Activated CD8-positive, alpha-beta memory T cell treated with anti-CD3 and anti-CD28 coated beads, Interleukin-2, amount 10 ng/mL, durations not matched to agents 7 days and 5 days (primary cell): ENCODE measurements around the gene MGAT5. TPM values are rescaled to one million over a fixed set of nuclear protein-coding genes. Genes with fewer than 3 reads are reported as not detected.

Experiments used
- ATAC-seq: fragments of 150-1000 bp; cut with Tn5 transposase; one replicate; pipeline ENCODE4 v1.10.0; 2021; ENCODE audit warnings: moderate library complexity
- CTCF ChIA-PET: fragments of 350-600 bp; sonication (Branson Sonifier 250); formaldehyde crosslinking; loops from one replicate; lab custom pipeline; 2021; ENCODE audit warnings: antibody characterized with exemption; lab: Charles Lee
- DNase-seq: peaks from one replicate; pipeline ENCODE4 v3.0.0-alpha.2; 2020
- H3K27ac Mint-ChIP-seq: one replicate; pipeline ENCODE4 v1.8.0; 2021; ENCODE audit warnings: mild to moderate bottlenecking, mixed read lengths
- H3K27me3 Mint-ChIP-seq: one replicate; pipeline ENCODE4 v1.8.0; 2021; ENCODE audit warnings: mixed read lengths
- H3K36me3 Mint-ChIP-seq: one replicate; pipeline ENCODE4 v1.8.0; 2021; ENCODE audit warnings: mild to moderate bottlenecking, mixed read lengths
- H3K4me1 Mint-ChIP-seq: one replicate; pipeline ENCODE4 v1.8.0; 2021; ENCODE audit warnings: mixed read lengths
- H3K4me3 Mint-ChIP-seq: one replicate; pipeline ENCODE4 v1.8.0; 2021; ENCODE audit warnings: mild to moderate bottlenecking, moderate library complexity, mixed read lengths
- H3K9me3 Mint-ChIP-seq: one replicate; pipeline ENCODE4 v1.8.0; 2022; ENCODE audit warnings: low read depth, mixed read lengths
- total RNA-seq, 2 experiments: library from RNA; stranded (reverse); gene quantifications; one replicate each; pipeline ENCODE4 v1.2.3, GENCODE V29; 2021

The MGAT5 gene
- total RNA-seq, 2 experiments from 2014 or later: 40.3 to 43.6 TPM

DNA sequence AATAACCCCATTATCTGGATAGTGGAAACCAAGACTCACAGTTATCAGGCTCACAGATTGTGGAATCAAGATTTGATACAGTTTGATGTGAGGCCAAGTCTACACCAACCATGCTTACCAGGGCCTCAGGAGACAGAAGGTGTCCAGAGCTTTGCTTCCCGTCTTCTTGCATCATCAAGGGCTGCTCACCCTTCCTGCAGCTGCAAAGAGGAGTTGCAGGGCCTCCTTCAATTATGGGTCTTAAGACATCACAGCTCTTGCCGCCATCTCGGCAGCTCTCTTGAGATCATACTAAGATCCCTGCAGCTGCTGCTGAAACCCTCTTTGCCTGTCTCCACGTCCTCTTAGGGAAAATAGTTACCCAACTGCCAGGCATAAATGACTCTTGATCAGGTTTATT lies 176.0 kb downstream of the MGAT5 start:
- Mint-ChIP-seq H3K36me3 (peaks cover 1% of the 10 kb centered on the region), H3K4me3 (no peak overlapping the region), H3K9me3 (no peaks in the 10 kb centered on the region), H3K4me1 (peaks cover 17% of the 10 kb centered on the region), H3K27me3 (no peaks in the 10 kb centered on the region), H3K27ac (no peak overlapping the region)
- CTCF ChIA-PET: interaction anchor here (1.6 to 1.9 kb wide), 2 partner anchors 18 to 21 kb away, joined by 3 to 6 read pairs; no protein-coding TSS in a partner anchor
- no peak for ATAC-seq
- no peak for DNase-seq

DNA sequence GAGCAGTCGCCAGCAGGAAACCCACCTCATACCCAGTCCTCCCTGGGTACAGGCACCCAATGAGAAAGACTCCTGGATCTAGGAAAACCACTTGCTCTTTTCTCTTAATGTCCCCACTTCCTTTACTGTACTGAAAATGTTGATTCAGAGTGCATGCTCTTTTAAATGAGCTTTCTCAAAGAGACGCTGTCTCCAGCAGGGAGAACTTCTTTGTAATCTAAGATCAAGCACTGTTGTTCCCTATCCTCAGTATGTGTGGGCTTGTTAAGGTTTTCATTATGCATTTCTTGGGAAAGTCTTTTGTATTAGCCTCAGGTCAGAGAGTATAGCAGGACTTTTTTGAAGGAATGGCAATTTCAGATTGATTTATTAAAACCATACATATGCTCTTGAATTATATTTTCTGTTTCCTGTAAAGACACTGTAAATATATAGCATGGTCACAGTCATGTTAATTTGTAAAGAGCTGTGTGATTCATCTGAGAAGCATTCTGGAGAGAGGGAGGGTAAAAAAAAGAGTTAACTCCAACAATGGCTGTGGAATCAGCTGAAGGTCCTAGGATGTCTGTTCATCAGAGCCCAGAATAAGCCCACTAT lies 178.1 kb downstream of the MGAT5 start:
- Mint-ChIP-seq H3K36me3 (peaks cover 1% of the 10 kb centered on the region), H3K27ac (no peak overlapping the region), H3K4me3 (no peak overlapping the region), H3K27me3 (no peaks in the 10 kb centered on the region), H3K4me1 (no peaks in the 10 kb centered on the region), H3K9me3 (no peaks in the 10 kb centered on the region)
- DNase-seq: no peak
- CTCF ChIA-PET: interaction anchor here (0.7 kb wide), 2 partner anchors 19 to 313 kb away, joined by 3 read pairs; no protein-coding TSS in a partner anchor
- ATAC-seq: no peak

DNA sequence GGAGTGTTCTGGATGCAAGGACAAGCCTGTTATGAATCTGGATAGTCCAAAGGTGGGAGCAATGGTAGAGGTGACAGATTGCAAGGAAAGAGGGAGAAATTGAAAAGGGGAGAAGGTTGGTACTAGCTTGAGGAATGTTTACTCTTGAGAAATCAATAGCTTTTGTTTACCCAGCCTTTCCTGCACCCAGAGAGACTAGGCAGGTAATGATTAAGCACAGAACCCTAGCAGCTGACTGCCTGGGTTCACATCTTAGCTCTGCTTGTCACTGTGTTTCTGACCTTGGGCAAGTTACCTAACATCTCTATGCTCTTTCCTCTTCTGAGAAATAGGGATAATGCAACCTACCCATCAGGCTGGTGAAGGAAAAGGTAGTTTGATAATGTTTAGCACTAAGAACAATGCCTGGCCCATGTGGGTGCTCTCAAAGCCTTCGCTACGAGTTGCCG lies 178.6 kb downstream of the MGAT5 start:
- Mint-ChIP-seq H3K27ac (no peak overlapping the region), H3K4me1 (no peaks in the 10 kb centered on the region), H3K4me3 (no peak overlapping the region), H3K9me3 (no peaks in the 10 kb centered on the region), H3K36me3 (peaks cover 1% of the 10 kb centered on the region), H3K27me3 (no peaks in the 10 kb centered on the region)
- CTCF ChIA-PET: interaction anchor here (0.7 kb wide), 2 partner anchors 19 to 314 kb away, joined by 3 read pairs; no protein-coding TSS in a partner anchor
- DNase-seq (no peak), ATAC-seq (no peak)

DNA sequence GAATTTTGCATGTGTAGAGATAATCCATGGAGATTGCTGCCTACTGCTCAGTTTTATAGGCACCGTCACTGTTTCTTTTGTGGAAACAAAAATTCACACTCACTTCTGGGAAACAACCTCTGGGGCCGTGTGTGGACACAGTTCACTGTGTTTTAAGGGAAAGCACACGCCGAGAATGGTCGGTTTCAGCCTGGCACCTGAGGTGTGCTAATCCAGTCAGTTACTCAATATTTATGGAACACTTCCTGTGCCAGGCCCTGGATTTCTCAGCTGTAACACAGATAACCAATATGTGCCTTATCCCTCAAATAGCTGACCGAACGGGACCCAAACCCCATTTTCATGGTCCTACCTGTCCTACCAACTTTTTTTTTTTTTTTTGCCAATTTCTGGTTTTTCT lies 179.6 kb downstream of the MGAT5 start:
- Mint-ChIP-seq H3K4me3 (no peak overlapping the region), H3K9me3 (no peaks in the 10 kb centered on the region), H3K27ac (no peak overlapping the region), H3K27me3 (no peaks in the 10 kb centered on the region), H3K4me1 (no peaks in the 10 kb centered on the region), H3K36me3 (peaks cover under 1% of the 10 kb centered on the region)
- no peak for ATAC-seq
- no peak for DNase-seq
- CTCF ChIA-PET: no interaction called here

DNA sequence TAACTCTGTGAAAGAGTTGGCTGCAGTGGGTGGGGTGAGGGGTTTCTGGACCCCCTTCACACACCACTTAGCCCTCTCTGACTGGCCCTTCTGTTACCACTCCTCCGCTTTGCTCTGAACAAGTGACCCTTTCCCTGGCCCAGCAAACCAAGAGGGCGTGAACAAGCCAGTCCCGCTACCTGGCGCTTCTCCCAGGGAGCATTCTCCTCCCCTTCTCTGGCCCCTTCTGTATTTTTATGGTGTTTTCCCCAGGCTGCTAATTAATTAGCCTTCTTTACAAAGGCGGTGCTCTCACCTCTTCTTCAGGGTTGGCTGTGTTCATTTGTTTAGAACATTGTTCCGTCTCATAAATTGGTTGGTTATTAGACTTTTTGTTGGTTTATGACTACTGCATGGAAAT lies 180.1 kb downstream of the MGAT5 start:
- no peaks in the 10 kb centered on the region for H3K36me3 Mint-ChIP-seq
- H3K27ac Mint-ChIP-seq: no peak overlapping the region
- H3K4me3 Mint-ChIP-seq: no peak overlapping the region
- H3K27me3 Mint-ChIP-seq: no peaks in the 10 kb centered on the region
- no peaks in the 10 kb centered on the region for H3K4me1 Mint-ChIP-seq
- H3K9me3 Mint-ChIP-seq: no peaks in the 10 kb centered on the region
- CTCF ChIA-PET: interaction anchor here (1.7 kb wide), 1 partner anchor 18 kb away, joined by 6 read pairs; no protein-coding TSS in a partner anchor
- ATAC-seq: no peak
- DNase-seq: no peak

DNA sequence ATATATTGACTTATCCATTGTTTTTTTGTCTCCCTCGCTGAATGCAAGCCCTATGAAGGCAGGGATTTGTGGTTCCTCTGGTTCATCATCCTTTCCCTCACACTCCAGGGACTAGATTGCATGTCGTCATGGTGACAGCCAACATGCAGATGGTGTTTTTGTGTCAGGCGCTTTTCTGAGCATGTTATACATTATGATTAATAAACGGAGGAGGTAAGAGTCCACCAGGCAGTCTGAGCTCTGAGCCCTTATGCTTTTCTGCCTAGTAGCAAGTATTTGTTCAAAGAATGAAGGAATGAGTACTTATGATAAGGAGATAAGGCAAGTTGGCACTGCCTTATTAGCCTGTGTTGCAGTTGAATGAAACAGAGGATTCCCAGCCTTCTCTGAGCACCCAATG lies 181.6 kb downstream of the MGAT5 start:
- DNase-seq: no peak
- Mint-ChIP-seq H3K27ac (no peak overlapping the region), H3K4me1 (no peaks in the 10 kb centered on the region), H3K4me3 (no peak overlapping the region), H3K27me3 (no peaks in the 10 kb centered on the region), H3K9me3 (no peaks in the 10 kb centered on the region), H3K36me3 (no peaks in the 10 kb centered on the region)
- no peak for ATAC-seq
- CTCF ChIA-PET: interaction anchor here (1.1 to 1.7 kb wide), 2 partner anchors 16 to 318 kb away, joined by 3 to 6 read pairs; no protein-coding TSS in a partner anchor

DNA sequence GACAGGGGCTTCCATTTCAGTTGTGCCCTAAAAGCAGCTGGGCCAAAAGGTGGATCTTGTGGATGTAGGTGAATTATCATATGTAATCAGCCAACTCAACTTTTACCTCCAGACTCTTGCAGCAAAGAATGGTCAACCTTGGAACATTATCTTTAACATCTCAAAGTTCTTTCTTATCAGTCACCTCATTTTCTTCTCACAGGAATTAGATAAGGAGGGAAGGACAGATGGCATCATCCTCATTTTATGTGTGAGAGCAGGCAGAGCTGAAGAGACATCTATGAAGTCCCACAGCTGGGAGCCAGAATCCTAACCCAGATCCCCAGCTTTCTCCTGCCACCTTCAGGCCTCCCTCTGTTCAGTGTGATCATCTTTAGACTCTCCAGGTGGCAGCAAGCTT lies 182.1 kb downstream of the MGAT5 start:
- no peak for DNase-seq
- no peak for ATAC-seq
- CTCF ChIA-PET: interaction anchor here (1.1 kb wide), 1 partner anchor 318 kb away, joined by 3 read pairs; no protein-coding TSS in a partner anchor
- no peak overlapping the region for H3K4me3 Mint-ChIP-seq
- no peaks in the 10 kb centered on the region for H3K9me3 Mint-ChIP-seq
- H3K27ac Mint-ChIP-seq: no peak overlapping the region
- no peaks in the 10 kb centered on the region for H3K27me3 Mint-ChIP-seq
- no peaks in the 10 kb centered on the region for H3K4me1 Mint-ChIP-seq
- no peaks in the 10 kb centered on the region for H3K36me3 Mint-ChIP-seq

DNA sequence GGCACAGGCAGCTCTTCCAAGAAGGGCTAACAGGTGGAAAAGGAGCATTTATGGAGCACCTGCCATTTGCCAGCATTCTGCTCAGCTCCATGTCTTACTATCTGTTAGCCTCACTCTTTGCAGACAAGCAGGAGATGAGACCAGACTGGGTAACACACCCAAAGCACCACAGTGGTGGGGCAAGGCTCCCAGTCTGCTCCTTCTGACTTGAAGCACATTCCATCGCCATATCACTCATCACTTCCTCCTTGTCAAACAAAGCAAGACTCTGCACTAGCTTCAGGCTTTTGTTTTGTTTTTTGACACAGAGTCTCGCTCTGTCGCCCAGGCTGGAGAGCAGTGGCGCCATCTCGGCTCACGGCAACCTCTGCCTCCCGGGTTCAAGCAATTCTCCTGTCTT lies 182.8 kb downstream of the MGAT5 start:
- Mint-ChIP-seq H3K27ac (no peak overlapping the region), H3K36me3 (no peaks in the 10 kb centered on the region), H3K4me1 (no peaks in the 10 kb centered on the region), H3K4me3 (no peak overlapping the region), H3K9me3 (no peaks in the 10 kb centered on the region), H3K27me3 (no peaks in the 10 kb centered on the region)
- CTCF ChIA-PET: interaction anchor here (1.1 kb wide), 1 partner anchor 319 kb away, joined by 3 read pairs; no protein-coding TSS in a partner anchor
- ATAC-seq: no peak
- no peak for DNase-seq

DNA sequence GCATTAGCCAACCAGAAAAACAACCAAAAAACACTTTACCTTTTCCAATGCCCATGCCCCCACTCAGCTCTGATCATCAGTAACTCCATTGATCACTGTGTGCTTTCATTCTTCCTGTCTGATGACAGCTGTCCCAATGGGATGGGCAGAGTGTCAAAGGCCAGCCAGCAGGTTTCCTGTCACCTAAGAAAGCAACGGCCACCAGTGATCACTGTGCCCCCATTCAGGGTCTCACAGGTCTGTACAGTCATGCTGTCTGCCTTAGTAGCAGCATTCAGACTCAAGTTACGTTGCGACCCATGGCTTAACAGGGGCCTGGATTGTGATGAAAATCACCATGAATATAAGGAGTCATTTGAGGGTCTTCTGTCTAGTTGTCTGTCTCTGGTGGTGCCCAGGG lies 184.5 kb downstream of the MGAT5 start:
- no peaks in the 10 kb centered on the region for H3K9me3 Mint-ChIP-seq
- H3K4me3 Mint-ChIP-seq: no peak overlapping the region
- CTCF ChIA-PET: no interaction called here
- H3K27ac Mint-ChIP-seq: no peak overlapping the region
- no peak for ATAC-seq
- no peaks in the 10 kb centered on the region for H3K27me3 Mint-ChIP-seq
- no peaks in the 10 kb centered on the region for H3K36me3 Mint-ChIP-seq
- no peaks in the 10 kb centered on the region for H3K4me1 Mint-ChIP-seq
- DNase-seq: no peak

DNA sequence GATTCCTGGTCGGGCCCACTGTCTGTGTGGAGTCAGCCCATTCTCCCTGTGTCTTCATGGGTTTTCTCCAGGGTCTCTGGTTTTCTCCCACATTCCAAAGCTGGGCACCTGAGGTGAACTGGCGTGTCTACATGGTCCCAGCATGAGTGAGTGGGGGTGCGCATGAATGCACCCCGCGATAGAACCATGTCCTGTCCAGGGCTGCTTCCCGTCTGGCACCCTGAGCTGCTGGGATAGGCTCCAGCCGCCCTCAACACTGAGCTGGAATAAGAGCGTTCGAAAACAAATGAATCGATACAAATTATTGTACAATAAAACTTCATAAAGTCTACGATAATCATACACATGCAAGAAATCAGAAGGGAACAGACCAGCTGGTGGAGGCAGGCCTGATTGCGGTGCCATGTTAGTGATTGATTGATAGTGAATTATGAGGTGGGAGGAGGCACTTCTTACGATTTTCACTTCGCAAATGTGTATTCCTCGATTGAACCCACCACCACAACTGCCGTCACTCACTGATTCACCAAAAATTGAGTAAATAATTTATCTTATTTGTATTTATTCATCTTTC lies 186.6 kb downstream of the MGAT5 start:
- ATAC-seq (no peak), DNase-seq (no peak)
- Mint-ChIP-seq H3K4me1 (no peaks in the 10 kb centered on the region), H3K27ac (no peak overlapping the region), H3K36me3 (no peaks in the 10 kb centered on the region), H3K4me3 (no peak overlapping the region), H3K27me3 (no peaks in the 10 kb centered on the region), H3K9me3 (no peaks in the 10 kb centered on the region)
- CTCF ChIA-PET: interaction anchor here (2.8 kb wide), 1 partner anchor 11 kb away, joined by 15 read pairs; no protein-coding TSS in a partner anchor

DNA sequence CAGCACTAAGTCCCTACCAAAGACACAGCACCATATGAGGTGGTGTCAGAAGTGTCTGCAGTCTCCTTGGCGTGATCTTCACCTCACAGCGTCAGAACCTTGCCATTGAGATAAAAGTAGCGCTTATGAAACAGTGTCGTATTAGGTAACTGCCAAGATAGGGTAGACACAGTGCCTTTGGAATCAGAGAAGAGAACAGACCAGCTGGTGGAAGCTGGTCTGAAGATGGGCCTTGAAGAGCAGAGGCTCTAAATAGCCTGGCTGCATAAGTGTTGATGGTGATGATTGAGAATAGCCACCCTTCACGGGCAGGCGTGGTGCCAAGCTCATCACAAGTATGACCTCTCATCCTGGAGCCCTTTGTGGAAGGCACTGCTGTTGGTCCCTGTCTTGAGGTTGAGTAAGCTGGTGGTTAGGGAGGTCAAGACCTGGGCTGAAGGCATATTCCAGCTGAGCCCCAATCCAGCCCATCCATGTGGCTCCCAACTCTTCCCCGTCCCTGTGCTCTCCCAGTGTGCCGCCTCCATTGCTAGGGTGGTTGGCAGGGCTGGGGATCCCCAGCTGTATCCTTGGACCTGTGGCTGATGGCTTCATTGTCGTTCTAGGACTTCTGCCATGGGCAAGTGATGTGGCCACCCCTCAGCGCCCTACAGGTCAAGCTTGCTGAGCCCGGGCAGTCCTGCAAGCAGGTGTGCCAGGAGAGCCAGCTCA lies 187.4 kb downstream of the MGAT5 start:
- Mint-ChIP-seq H3K27ac (no peak overlapping the region), H3K36me3 (no peaks in the 10 kb centered on the region)

DNA sequence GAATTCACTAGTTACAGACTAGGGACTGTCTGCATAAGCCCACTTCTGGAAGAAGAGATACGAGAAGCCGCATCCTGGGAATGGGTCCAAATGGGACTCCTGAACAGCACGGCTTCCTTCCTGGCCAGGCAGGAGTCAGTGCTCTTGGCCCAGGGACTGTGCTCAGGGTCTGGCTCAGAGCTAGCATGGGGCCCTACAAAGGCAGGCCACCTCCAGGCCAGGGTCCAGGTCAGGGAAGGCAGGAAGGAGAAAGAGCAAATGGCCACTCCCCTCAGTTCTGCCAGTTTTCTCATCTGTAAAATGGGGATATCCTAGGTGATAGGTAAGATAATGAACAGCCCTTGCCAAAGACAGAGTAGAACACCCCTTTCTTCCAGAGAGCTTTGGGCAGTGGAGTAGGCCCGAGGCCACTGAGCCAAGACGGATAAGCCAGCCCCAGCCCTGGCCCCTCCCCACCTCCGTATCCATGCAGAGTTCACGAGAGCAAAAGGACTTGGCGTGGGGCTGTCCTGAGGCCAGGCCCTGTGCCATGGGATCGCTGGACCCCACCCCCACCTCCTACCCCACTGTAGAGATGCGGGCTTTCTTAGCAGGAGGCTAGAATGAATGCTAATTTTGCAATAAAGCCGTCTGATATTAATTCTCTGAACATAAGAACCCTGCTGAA lies 190.1 kb downstream of the MGAT5 start:
- H3K9me3 Mint-ChIP-seq: no peaks in the 10 kb centered on the region
- H3K4me1 Mint-ChIP-seq: no peaks in the 10 kb centered on the region
- DNase-seq (no peak), ATAC-seq (no peak)
- H3K4me3 Mint-ChIP-seq: no peak overlapping the region
- no peak overlapping the region for H3K27ac Mint-ChIP-seq
- H3K27me3 Mint-ChIP-seq: no peaks in the 10 kb centered on the region
- CTCF ChIA-PET: no interaction called here
- no peaks in the 10 kb centered on the region for H3K36me3 Mint-ChIP-seq

More for the DNA sequence above, 187.4 kb downstream of the MGAT5 start:
- H3K4me3 Mint-ChIP-seq: no peak overlapping the region
- no peaks in the 10 kb centered on the region for H3K27me3 Mint-ChIP-seq
- H3K4me1 Mint-ChIP-seq: no peaks in the 10 kb centered on the region
- ATAC-seq (no peak), DNase-seq (no peak)
- CTCF ChIA-PET: interaction anchor here (1.5 to 2.8 kb wide), 2 partner anchors 10 to 29 kb away, joined by 4 to 15 read pairs; no protein-coding TSS in a partner anchor
- H3K9me3 Mint-ChIP-seq: no peaks in the 10 kb centered on the region

DNA sequence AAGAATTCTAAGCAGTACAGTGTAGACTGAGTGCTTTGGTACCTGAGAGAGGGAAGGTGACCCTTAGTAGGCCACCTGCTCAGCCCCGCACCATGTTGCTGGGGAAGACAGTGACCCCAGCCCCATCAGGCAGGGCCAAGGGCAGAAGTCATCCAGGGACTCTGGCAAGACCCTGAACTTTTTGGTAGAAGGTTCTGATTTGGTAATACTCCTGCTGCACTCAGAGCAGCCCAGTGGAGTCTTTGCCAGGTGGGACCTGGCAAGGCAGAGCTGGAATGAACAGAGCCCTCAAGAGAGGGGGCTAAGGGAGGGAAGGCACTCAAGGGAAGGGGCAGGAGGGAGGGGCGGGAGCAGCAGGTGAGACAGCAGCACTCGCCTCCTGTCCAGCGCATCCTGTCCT lies 191.2 kb downstream of the MGAT5 start:
- H3K27me3 Mint-ChIP-seq: no peaks in the 10 kb centered on the region
- H3K9me3 Mint-ChIP-seq: no peaks in the 10 kb centered on the region
- H3K4me3 Mint-ChIP-seq: no peak overlapping the region
- no peak overlapping the region for H3K27ac Mint-ChIP-seq
- CTCF ChIA-PET: no interaction called here
- no peak for ATAC-seq
- no peaks in the 10 kb centered on the region for H3K4me1 Mint-ChIP-seq
- DNase-seq: no peak
- H3K36me3 Mint-ChIP-seq: no peaks in the 10 kb centered on the region
